CD4-positive, alpha-beta T cell (primary cell): ENCODE measurements around the gene MAPK8IP2. TPM values are rescaled to one million over a fixed set of nuclear protein-coding genes. Genes with fewer than 3 reads are reported as not detected.

ENCODE experiments used
- ATAC-seq: fragments of 200-7000 bp; cut with Tn5 transposase; one replicate; pipeline ENCODE4 v1.10.0; 2022; ENCODE audit warnings: mild to moderate bottlenecking; ENCODE audit not compliant: poor library complexity
- CTCF ChIA-PET: fragments of 350-600 bp; sonication (Branson Sonifier 250); formaldehyde crosslinking; loops from one replicate; lab custom pipeline; 2021; ENCODE audit warnings: antibody characterized with exemption, inconsistent platforms; lab: Charles Lee
- POLR2A ChIA-PET: fragments of 350-600 bp; sonication (Branson Sonifier 250); formaldehyde crosslinking; loops from one replicate; lab custom pipeline; 2021; ENCODE audit warnings: antibody characterized with exemption, inconsistent platforms; lab: Charles Lee
- DNase-seq, 14 experiments: peaks; one replicate each; pipeline ENCODE4 v3.0.0-alpha.2; 2013 to 2020; ENCODE audit warnings: mixed read lengths in 2 of 14
- H3K27ac ChIP-seq, 2 donors: one replicate each; pipeline versions ENCODE4 v1.5.1 to v1.7.0; 2013; ENCODE audit warnings: low read length in 2 of 2, low read depth in 1 of 2, mild to moderate bottlenecking in 1 of 2
- H3K27me3 ChIP-seq, 2 experiments: 1 replicate in 1 of 2; 2 replicates in 1 of 2; pipeline versions ENCODE4 v1.6.1 to v1.7.0; 2013; ENCODE audit warnings: low read length in 2 of 2, control low read depth in 1 of 2, mild to moderate bottlenecking in 1 of 2, moderate library complexity in 1 of 2; ENCODE audit not compliant: insufficient read depth in 2 of 2, control insufficient read depth in 1 of 2
- H3K36me3 ChIP-seq: one replicate; pipeline ENCODE4 v1.6.1; 2013; ENCODE audit warnings: low read length, control low read depth; ENCODE audit not compliant: insufficient read depth
- H3K4me1 ChIP-seq: one replicate; pipeline ENCODE4 v1.6.1; 2013; ENCODE audit warnings: low read length, control low read depth; ENCODE audit not compliant: insufficient read depth
- H3K4me3 ChIP-seq: one replicate; pipeline ENCODE4 v1.5.1; 2013; ENCODE audit warnings: mild to moderate bottlenecking, low read length, moderate library complexity
- H3K9me3 ChIP-seq, 2 experiments: 1 replicate in 1 of 2; 2 replicates in 1 of 2; pipeline versions ENCODE4 v1.6.1 to v1.7.0; 2013; ENCODE audit warnings: low read length in 2 of 2, mild to moderate bottlenecking in 2 of 2, control low read depth in 1 of 2, moderate library complexity in 1 of 2; ENCODE audit not compliant: control insufficient read depth in 1 of 2, insufficient read depth in 1 of 2
- H3K27ac Mint-ChIP-seq: one replicate; pipeline ENCODE4 v1.8.0; 2020; ENCODE audit warnings: mixed read lengths
- H3K27me3 Mint-ChIP-seq: one replicate; pipeline ENCODE4 v1.8.0; 2021; ENCODE audit warnings: mixed read lengths
- H3K36me3 Mint-ChIP-seq: one replicate; pipeline ENCODE4 v1.8.0; 2021; ENCODE audit warnings: low read depth, mixed read lengths
- H3K4me1 Mint-ChIP-seq: one replicate; pipeline ENCODE4 v1.8.0; 2021; ENCODE audit warnings: low read depth, mixed read lengths
- H3K4me3 Mint-ChIP-seq: one replicate; pipeline ENCODE4 v1.8.0; 2020; ENCODE audit warnings: mild to moderate bottlenecking, mixed read lengths
- H3K9me3 Mint-ChIP-seq: one replicate; pipeline ENCODE4 v1.8.0; 2020; ENCODE audit warnings: mixed read lengths
- CTCF ChIP-seq: fragments of 200-600 bp; IDR thresholded peaks from one replicate; pipeline ENCODE4 v1.8.0; 2022; ENCODE audit warnings: antibody characterized with exemption, mild to moderate bottlenecking
- intact Hi-C, 2 experiments: fragments of 100-400 bp; cut with DNase I in 1 of 2; cut with micrococcal nuclease in 1 of 2; formaldehyde crosslinking; loops; one replicate each; pipeline versions ENCODE4 v1.15.1 to v1.9.0; 2023 to 2025; cut with DNase I, micrococcal nuclease
- total RNA-seq, 174 experiments: library from RNA in 2 of 174; stranded (reverse) in 2 of 174; gene quantifications; one replicate each; pipeline ENCODE4 v1.2.3 and lab custom pipeline; 2021 to 2026

Gene MAPK8IP2
- total RNA-seq, 2 experiments from 2014 or later, result 0.31 to 0.52 TPM

GRCh38 chr22:50604256-50605001 is 3.8 kb downstream of the MAPK8IP2 start:
- ChIA-PET CTCF (interaction anchor here (0.6 kb wide), 1 partner anchor 16 kb away, joined by 3 read pairs; no protein-coding TSS in a partner anchor), POLR2A (interaction anchor here (1.3 kb wide), 1 partner anchor 16 kb away, joined by 3 read pairs; no protein-coding TSS in a partner anchor)
- peaks cover 7% of the 10 kb centered on the region for H3K4me1 ChIP-seq
- ATAC-seq (no peak), DNase-seq (peak in 1 of 14 experiments; percentile 5)
- no peak overlapping the region for H3K27ac ChIP-seq
- H3K4me3 ChIP-seq, result no peak overlapping the region
- intact Hi-C loops, result no loop called here
- Mint-ChIP-seq H3K36me3 (peaks cover 4% of the 10 kb centered on the region), H3K27me3 (peaks cover 51% of the 10 kb centered on the region), H3K4me3 (no peak overlapping the region), H3K9me3 (no peaks in the 10 kb centered on the region), H3K4me1 (peaks cover 10% of the 10 kb centered on the region), H3K27ac (no peak overlapping the region)
- TF ChIP-seq CTCF, result no peak
- peaks cover 0 to 25% of the 10 kb centered on the region in 2 experiments for H3K9me3 ChIP-seq
- H3K27me3 ChIP-seq, result peaks cover 43 to 65% of the 10 kb centered on the region in 2 experiments
- no peaks in the 10 kb centered on the region for H3K36me3 ChIP-seq

- no peak for TF ChIP-seq CTCF
- H3K27me3 ChIP-seq, result peaks cover 38 to 58% of the 10 kb centered on the region in 2 experiments
- Mint-ChIP-seq H3K27ac (no peak overlapping the region), H3K4me3 (no peak overlapping the region), H3K27me3 (peaks cover 52% of the 10 kb centered on the region), H3K9me3 (no peaks in the 10 kb centered on the region), H3K4me1 (peaks cover 10% of the 10 kb centered on the region), H3K36me3 (peaks cover 4% of the 10 kb centered on the region)
- no peak for ATAC-seq
- no peaks in the 10 kb centered on the region for H3K36me3 ChIP-seq
- intact Hi-C loops, result no loop called here
- H3K4me1 ChIP-seq, result peaks cover 4% of the 10 kb centered on the region
- H3K9me3 ChIP-seq, result peaks cover 0 to 18% of the 10 kb centered on the region in 2 experiments
- no peak overlapping the region for H3K4me3 ChIP-seq
- ChIA-PET POLR2A (interaction anchor here (1.3 kb wide), 1 partner anchor 16 kb away, joined by 3 read pairs; no protein-coding TSS in a partner anchor), CTCF (no interaction called here)
- no peak overlapping the region for H3K27ac ChIP-seq
- DNase-seq, result peak in 1 of 14 experiments; percentile 12
These were observed 4.5 kb downstream of the MAPK8IP2 start for GRCh38 chr22:50605002-50605612.

GRCh38 chr22:50605613-50606074 is 5.1 kb downstream of the MAPK8IP2 start:
- H3K27me3 Mint-ChIP-seq, result peaks cover 57% of the 10 kb centered on the region
- Histone ChIP-seq H3K4me3 (no peak overlapping the region), H3K27me3 (peaks cover 40 to 58% of the 10 kb centered on the region in 2 experiments), H3K36me3 (no peaks in the 10 kb centered on the region), H3K4me1 (peaks cover 4% of the 10 kb centered on the region), H3K27ac (no peak overlapping the region), H3K9me3 (peaks cover 0 to 18% of the 10 kb centered on the region in 2 experiments)
- DNase-seq, result peak in 1 of 14 experiments; percentile 9
- no peak for TF ChIP-seq CTCF
- H3K4me1 Mint-ChIP-seq, result peaks cover 10% of the 10 kb centered on the region
- H3K27ac Mint-ChIP-seq, result no peak overlapping the region
- no peaks in the 10 kb centered on the region for H3K9me3 Mint-ChIP-seq
- no peak for ATAC-seq
- CTCF ChIA-PET, result no interaction called here
- POLR2A ChIA-PET, result interaction anchor here (1.0 kb wide), 1 partner anchor 16 kb away, joined by 3 read pairs; no protein-coding TSS in a partner anchor
- no peak overlapping the region for H3K4me3 Mint-ChIP-seq
- H3K36me3 Mint-ChIP-seq, result peaks cover 4% of the 10 kb centered on the region
- intact Hi-C loops, result no loop called here
